ENCODE results near the gene PDS5B.

DNA sequence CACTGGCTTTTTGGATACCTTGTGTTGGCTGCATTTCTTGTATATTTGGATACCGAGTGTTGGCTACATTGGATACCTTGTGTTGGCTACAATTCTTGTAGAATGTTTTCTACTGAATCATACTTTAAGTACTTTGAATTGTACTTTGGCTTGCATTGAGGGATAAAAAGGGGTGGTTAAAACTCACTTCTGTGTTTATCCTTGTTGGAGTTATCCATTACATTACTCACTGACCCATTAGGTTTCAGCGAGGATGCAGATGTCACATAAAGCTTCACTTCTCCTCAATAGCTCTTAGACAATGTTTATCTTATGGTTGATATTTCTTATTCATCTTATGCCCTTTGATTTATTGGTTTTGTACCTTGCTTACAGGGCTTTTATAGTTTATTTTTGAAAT, 43.1 kb downstream of the PDS5B start:
- TF ChIP-seq, protein P1, sequence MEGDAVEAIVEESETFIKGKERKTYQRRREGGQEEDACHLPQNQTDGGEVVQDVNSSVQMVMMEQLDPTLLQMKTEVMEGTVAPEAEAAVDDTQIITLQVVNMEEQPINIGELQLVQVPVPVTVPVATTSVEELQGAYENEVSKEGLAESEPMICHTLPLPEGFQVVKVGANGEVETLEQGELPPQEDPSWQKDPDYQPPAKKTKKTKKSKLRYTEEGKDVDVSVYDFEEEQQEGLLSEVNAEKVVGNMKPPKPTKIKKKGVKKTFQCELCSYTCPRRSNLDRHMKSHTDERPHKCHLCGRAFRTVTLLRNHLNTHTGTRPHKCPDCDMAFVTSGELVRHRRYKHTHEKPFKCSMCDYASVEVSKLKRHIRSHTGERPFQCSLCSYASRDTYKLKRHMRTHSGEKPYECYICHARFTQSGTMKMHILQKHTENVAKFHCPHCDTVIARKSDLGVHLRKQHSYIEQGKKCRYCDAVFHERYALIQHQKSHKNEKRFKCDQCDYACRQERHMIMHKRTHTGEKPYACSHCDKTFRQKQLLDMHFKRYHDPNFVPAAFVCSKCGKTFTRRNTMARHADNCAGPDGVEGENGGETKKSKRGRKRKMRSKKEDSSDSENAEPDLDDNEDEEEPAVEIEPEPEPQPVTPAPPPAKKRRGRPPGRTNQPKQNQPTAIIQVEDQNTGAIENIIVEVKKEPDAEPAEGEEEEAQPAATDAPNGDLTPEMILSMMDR (IDR thresholded peaks at IDR 0.05), result no peak
- no peak for TF ChIP-seq POLR2A (IDR thresholded peaks at IDR 0.05)
